Dedifferentiated amniotic fluid mesenchymal stem cell (primary cell): ENCODE measurements around the gene HEATR9.
"Not testable (repeated sequence)": the region's sequence is repeated elsewhere in the genome, so short reads cannot be mapped to it uniquely, and the experiment has no call there.

Experiments used
- DNase-seq: peaks from one replicate; pipeline ENCODE4 v3.0.0-alpha.2; 2016; ENCODE audit errors: extremely low spot score

The HEATR9 gene, protein sequence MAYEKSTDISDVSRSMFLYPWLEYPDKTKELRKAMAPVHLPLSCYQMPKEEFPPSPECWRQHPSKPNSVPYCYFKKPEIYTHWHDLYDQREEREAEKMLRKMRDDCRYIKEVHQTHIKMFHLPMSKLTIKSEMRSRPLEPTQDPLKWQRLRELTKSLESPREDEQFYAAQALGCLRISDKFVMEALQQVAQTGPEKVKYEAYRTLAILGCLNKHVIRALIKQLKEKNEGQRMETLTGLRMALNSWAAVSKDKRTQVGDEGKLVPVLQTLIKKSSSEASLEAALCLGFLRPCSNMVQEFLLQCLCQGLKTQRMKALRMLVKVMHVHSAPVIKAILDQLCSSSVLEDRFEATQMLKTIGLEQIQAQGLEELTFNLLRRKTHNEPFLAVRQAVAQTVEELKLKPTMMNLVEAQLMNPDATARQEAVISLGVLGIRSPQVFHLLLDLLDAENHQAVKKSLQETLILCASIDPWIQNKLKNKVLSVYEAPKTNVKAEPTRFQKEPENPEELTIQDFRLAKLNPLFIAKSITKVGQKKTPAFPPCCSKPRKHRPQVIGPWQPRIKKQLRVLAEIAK

DNA sequence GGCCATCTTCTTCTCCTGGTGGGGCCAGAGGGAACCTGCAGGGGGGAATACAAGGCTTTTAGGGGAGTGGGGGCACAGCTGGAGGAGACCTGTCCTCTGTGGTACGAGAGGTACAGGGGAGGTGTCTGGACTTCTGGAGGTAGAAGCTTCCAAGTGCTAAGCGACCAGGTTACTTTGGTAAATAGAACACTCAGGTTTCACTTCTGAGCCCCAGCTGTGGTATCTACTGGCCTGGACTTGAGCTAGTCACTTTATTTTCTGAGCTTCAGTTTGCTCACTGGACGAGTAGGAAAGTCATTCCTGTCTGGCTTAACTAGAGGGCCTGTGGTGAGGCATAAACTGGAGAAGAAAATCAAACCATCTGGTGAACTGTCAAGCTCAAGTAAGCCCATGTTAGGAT, at the start of gene HEATR9:
Gene HEATR9, minus strand, starts transcription at position 155 of the 400 bp plus-strand sequence. Its CDS starts 149 bp downstream, at position 6.
- no peak for DNase-seq

DNA sequence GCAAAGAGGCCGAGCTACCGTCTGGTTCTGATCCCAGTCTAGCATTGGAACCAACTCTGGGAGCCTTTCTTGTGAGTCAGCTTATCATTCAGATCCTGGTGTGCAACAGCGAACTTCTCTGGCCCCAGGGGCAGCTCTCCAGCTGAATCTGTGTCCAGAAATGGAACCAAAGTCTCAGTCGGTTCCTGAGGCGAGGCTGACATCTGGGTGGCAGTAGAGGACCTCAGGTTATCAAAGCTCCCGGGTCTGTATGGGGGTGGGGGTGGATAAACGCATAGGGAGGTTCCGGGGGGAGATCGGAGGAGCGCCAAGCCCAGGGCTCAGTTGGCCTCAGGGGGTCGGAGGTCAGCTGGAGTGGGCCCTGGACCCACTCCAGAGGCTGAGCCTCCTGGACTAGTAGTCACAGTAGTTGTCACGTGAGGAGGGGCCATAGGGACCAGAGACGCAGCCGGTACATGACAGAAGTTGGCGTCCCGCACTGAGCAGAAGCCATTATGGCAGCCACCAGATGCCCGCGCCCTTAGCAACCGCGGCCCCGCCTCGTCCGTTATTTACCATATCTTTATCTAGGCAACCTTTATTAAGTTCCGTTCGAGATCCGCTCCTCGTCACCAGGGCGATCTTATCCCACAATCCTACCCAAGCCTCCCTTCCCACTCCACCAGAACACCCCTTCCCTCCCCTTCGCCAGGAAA, 49.0 kb upstream of the HEATR9 start:
- no peak for DNase-seq

DNA sequence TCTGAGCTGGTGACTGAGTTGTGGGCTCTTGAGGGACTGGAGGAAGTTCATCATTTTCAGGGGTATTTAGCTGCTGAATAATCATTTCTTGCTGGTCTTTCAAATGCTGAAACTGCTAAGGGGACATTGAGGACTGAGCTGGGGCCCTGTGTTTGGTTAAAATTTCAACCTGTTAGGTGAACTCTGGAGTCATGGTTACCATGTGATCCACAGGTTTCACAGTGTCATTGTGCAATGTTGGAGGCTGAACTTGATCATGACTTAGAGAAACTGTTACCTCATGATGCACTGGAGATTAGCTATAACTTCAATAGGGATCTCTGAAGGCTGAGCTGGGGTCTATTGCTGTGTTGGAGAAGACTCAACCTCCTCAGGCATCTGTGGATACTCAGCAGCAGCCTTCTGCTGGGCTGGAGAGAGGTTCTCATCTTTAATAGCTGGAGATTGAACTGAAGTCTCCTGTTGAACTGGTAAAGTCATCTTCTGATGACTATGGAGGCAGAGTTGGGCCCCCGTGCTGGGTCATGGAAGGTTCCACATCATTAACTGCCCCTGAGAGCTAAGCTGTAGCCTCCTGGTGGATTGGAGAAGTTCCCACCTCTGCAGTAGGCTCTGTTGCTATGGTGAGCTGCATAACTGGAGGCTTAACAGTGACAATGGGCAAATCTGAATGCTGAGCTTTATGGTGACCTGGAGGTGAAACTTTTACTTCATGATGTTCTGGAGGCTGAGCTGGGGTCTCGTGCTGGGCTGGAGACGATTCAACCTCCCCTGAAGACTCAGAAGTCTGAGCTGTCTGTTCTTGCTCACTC, 46.7 kb upstream of the HEATR9 start:
- DNase-seq, result no peak

DNA sequence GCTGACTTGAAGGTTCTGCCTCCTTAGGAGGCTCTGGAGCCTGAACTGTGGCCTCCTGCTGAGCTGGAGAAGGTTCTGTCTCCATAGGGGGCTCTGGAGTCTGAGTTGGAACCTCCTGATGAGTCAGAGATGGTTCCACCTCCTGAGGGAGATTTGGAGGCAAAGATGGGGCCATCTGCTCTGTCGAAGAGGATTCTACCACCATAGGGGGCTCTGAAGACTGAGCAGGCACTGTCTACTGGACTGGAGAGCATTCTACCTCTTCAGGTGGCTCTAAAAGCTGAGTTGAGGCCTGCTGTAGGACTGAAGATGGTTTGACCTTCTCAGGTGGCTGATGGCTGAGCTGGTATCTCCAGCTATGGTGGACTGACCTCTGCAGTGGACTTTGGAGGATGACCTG, 45.7 kb upstream of the HEATR9 start:
- no peak for DNase-seq

DNA sequence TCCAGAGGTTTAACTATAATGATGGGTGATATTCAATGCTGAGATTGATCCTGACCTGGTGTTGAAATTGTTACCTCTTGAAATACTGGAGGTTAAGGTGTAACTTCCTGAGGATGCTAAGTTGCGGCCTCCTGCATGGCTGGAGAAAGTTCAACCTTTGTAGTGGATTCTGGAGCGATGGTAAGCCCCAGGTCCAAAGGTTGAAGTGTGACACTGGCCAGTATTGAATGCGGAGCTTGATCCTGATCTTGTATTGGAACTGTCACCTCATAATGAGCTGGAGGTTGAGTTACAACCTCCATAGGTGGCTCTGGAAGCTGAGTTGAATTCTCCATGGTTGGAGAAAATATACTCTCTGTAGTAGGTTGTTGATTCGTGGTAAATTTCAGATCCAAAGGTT, 44.9 kb upstream of the HEATR9 start:
- DNase-seq, result no peak

DNA sequence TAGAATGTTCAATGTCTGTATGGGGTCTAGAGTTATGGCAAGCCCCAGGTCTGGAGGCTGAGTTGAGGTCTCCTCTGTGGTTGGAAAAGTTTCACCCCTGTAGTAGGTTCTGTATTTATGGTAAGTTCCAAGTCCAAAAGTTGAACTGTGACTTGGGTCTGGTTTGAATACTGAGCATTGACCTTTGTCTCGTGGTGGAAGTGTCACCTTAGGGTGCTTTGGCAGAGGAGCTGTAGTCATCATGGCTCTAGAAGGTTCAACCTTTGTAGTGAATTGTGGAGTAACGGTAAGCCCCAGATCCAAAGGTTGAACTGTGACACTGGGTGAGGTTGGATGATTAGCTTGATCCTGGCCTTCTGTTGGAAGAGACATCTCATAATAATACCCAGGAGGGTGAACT, 44.3 kb upstream of the HEATR9 start:
- no peak for DNase-seq

DNA sequence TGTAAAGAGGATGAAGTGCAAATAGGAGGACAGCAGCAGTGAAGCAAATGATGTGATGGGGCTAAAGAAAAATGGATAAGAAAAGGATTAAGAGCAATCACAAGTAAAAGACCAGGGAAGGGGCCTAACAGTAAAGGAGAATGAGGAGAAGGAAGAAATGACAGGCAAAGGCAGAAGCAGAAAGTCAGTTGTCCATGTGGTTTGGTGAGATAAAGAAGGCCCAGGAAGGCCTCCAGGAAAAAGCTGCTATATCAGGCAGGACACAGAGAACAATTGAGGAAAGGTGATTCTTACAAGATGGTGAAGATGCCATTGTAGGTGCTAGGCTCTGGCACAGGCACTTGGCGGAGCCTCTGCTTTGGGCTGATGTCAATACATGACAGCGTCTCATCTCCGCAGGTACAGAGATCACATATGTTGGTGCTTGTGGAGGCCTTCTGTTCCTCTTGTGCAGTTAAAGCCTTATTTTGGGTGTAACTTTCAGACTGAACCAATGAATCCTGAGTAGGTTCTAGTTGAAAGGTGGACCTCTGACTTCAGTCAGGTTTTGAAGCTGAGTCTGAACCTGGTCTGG, 43.7 kb upstream of the HEATR9 start:
- no peak for DNase-seq

DNA sequence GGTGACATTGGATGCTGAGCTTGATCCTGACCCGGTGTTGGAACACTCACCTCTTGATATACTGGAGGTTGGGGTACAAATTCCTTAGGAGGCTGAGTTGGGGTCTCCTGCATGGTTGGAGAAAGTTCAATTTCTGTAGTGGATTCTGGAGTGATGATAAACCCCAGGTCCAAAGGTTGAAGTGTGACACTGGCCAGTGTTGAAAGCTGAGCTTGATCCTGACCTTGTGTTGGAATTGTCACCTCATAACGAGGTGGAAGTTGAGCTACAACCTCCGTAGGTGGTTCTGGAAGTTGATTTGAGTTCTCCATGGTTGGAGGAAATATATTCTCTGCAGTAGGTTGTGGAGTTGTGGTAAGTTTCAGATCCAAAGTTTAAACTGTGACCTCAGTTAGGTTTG, 40.7 kb upstream of the HEATR9 start:
- no peak for DNase-seq

DNA sequence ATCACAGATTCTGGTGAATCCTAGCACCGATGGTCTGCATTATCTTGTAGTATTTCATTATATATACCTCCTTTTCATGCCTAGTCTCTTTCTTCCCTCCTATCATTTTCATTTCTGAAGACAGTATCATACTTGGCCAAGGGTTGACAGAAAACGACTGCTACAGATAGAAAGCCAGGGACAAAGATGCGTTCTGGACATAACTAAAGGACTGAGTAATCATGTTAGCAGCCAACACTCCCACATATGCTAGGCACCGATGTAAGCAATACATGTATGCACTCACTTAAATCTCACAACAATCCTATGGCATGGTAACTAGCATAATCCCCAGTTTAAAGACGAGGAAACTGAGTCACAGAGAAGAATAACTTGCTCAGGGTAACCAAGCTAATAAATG, 39.0 kb upstream of the HEATR9 start:
- DNase-seq, result no peak

DNA sequence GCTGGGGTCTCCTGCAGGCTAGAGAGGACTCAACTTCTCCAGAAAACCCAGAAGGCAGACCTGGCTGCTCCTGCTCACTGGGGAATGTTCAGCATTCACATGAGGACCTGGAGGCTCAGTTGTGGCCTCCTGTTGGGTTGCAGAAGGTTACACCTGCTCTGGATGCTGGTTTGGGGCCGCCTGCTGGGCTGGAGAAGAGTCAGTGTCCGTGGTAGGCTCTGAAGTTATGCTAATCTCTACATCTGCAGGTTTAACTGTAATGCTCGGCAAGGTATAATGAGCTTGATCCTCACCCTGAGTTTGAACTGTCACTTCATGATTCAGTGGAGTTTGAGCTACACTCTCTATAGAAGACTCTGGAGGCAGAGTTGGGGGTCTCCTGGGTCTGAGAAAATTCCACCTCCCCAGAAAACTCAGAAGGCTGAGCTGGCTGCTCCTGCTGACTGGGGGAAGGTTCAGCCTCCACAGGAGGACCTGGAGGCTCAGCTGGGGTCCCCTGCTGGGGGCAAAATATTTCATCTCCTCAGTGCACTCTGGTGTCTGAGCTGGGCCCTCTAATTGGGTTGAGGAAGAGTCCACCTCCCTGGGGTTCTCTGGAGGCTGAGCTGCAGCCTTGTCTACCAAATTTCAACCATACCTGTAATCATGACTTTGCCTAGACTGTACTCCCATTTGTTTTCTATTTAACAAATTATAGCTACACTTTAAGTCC, 38.4 kb upstream of the HEATR9 start:
- DNase-seq, result no peak

DNA sequence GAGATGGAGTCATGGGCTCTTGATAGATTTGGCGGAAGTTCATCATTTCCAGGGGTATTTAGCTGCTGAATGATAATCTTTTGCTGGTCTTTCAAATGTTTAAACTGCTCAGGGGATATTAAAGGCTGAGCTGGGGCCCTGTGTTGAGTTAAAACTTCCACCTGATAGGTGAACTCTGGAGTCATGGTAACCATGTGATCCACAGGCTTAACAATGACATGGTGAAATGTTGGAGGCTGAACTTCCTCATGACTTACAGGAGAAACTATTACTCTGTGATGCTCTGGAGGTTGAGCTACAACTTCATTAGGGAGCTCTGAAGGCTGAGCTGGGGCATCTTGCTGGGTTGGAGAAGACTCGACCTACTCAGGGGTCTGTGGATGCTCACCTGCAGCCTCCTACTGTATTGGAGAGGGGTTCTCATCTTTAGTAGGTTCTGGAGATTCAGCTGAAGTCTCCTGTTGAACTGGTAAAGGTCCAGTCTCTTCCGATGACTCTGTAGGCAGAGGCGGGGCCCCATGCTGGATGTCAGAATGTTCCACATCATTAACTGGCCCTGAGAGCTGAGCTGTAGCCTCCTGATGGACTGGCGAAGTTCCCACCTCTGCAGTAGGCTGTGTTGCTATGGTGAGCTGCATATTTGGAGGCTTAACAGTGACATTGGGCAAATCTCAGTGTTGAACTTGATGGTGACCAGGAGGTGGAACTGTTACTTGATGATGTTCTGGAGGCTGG, 37.7 kb upstream of the HEATR9 start:
- DNase-seq, result no peak

DNA sequence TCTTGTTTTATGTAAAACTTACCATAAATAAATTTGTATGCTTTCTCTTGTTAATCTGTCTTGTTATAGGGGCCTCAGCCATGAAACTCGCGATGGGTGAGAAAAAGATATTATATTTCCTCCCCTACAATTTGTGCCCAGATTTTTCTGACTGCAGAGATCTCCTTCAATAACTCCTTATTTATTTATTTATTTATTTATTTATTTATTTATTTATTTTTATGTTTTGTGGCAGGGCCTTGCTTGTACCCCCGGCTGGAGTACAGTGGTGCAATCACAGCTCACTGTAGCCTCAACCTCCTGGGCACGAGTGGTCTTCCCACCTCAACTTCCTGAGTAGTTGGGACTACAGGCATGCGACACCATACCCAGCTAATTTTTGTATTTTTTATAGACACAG, 34.8 kb upstream of the HEATR9 start:
- no peak for DNase-seq

DNA sequence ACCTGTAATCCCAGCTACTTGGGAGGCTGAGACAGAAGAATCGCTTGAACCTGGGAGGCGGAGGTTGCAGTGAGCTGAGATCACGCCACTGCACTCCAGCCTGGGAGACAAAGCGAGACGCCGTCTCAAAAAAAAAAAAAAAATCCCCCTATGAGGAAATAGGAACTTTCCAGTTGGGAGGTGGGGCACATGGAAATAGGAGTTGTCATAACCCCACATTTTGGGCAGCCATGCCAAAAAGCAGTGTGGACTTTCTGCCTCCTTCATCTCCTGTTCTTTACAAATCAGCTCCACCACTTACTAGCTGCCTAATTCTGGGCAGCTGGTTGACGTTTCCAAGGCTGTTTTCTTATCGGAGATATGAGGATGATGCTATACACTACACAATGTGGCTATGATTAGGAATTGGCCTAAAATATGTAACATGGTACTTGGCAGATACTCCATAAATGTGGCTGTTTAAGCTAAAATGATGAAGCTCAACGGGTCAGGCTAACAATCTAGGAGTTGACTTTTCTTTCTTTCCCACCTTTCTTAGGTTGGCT, 33.0 kb upstream of the HEATR9 start:
- DNase-seq, result no peak

DNA sequence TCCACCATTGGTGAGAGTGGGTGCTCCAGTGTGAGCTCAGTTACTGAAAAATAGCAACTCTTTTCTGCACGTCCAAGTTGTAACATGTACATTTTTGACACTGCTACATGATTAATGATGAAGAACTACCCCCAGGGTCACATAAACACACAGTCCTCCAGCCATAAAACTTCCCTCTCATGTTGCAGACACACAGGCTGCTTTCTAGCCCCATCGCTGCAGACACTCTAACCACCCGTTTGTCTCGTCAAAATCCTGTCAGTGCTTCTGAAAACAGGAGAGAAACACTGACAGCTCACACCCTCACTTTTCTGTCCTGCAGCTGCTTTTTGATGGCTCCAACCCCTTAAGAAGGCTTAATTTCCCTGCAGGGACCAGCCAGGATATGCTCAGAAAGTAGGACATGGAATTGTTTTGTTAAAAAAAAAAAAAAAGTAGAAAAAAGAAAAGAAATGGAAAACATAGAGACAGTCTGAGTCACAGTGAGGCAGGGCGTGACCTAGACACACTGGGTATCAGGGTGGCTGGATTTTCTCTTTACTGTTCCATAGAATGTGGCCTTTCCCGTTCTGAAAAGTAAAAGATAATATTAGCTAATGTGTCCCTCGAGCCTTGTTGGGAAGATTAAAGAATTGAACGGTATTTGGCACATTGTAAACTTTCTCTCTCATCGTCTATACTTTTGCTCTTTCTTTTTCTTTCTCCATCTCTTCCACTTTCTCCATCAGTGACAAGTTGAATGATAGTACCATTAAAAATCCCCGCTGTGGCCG, 32.2 kb upstream of the HEATR9 start:
- no peak for DNase-seq

DNA sequence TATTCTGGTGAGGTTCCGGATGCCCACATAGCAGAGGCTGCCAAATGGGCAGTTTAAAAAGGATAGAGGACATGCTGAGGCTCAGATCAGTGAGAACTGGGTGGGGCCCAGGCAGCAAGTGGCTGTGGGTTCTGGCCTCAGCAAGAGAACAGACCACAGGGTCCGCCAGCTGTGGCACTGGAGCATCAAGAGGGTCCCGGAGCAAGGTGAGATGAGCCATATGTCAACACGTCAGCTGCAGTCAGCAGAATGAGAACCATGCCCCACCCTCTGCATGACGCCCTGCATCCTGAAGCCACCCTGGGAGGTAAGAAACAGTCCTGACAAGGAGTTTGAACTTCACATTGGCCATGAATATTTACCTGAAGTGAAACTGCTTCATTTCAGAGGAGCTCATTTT, 31.6 kb upstream of the HEATR9 start:
- DNase-seq, result no peak

DNA sequence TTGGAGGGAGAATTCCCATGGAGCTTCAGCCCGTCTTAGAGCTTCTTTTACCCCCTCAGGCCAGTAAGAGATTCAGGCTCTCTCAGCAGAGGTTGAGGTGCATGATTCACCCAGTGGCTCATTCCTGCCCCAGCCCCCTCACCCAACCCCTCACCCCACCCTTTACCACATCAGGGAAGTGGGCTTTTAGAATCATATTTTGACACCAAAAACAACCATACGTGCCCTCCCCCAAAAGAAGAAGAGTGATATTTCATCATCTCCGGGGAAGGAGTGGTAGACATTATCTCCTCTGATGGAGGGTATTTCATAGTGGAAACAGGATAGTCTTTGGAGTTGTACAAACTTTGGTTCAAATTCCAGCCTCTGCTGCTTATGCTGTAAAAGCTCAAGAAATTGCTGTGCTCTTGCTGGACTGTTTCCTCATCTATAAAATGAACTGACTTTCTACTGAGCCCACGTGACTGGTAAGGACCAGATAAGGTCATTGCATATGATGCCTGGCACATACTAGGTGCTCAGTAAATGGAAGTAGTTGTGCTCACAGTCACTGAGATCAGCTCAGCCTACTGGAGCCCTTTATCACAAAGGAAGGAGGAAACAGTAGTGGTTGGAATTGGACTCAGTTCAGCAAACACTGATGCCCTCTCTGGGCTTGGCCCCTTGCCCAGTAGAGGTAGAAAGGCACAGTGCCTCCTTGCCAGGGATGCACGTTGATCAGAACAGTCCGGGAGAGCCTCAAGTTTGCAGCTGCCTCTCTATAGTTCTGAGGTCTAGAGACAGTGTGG, 29.8 kb upstream of the HEATR9 start:
- DNase-seq, result no peak

DNA sequence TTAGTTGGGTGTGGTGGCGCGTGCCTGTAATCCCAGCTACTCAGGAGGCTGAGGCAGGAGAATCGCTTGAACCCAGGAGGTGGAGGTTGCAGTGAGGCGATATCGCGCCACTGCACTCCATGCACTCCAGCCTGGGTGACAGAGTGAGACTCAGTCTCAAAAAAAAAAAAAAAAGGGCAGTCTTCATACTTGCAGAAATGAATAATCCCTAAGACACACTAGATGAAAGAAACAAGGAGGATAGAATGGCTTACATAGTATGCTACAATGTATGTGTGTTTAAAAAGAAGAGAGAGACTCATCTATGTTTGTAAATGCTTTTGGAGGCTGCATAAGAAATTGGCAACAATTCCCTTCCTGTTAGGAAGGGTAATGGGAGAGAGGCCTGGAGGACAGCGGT, 29.1 kb upstream of the HEATR9 start:
- DNase-seq, result not testable (repeated sequence)
